IMR-90 (cell line): Measurements from ENCODE around the gene CARF. TPM values are rescaled to one million over a fixed set of nuclear protein-coding genes. Genes with fewer than 3 reads are reported as not detected.

Source experiments
- ATAC-seq: fragments of 200-7000 bp; cut with Tn5 transposase; 2 replicates; pipeline ENCODE4 v1.9.1; 2020; ENCODE audit warnings: low read depth, mild to moderate bottlenecking, moderate library complexity
- BruUV-seq: library from RNA; stranded (reverse); fragments of 400-500 nt; replicated peaks from 2 replicates; lab custom pipeline; 2021; lab: Mats Ljungman, UMichigan
- CTCF ChIA-PET: fragments of 300-600 bp; formaldehyde crosslinking; extraction: SDS; loops from one replicate; lab custom pipeline; 2021; ENCODE audit warnings: antibody characterized with exemption; lab: Yijun Ruan, JAX
- POLR2A ChIA-PET: fragments of 300-600 bp; sonication (Branson Sonifier 250); formaldehyde crosslinking; loops from one replicate; lab custom pipeline; 2022; ENCODE audit warnings: antibody characterized with exemption; ENCODE audit not compliant: unreplicated experiment; lab: Charles Lee
- DNase-seq: peaks from one replicate; pipeline ENCODE4 v3.0.0; 2013
- H2AFZ ChIP-seq: replicated peaks from 2 replicates; pipeline ENCODE3; 2013; ENCODE audit warnings: low read length, mild to moderate bottlenecking; ENCODE audit not compliant: poor library complexity
- H2AK5ac ChIP-seq: 2 replicates; pipeline ENCODE4 v1.6.1; 2013; ENCODE audit warnings: low read depth, low read length, inconsistent platforms
- H2AK9ac ChIP-seq: replicated peaks from 2 replicates; pipeline ENCODE3; 2013; ENCODE audit warnings: mild to moderate bottlenecking, low read depth, low read length, moderate library complexity; ENCODE audit not compliant: poor library complexity
- H2BK120ac ChIP-seq: 2 replicates; pipeline ENCODE4 v1.6.1; 2013; ENCODE audit warnings: low read depth, low read length, inconsistent platforms
- H2BK15ac ChIP-seq: 3 replicates; pipeline ENCODE4 v1.6.1; 2013; ENCODE audit warnings: low read depth, low read length, inconsistent platforms
- H2BK20ac ChIP-seq: 2 replicates; pipeline ENCODE4 v1.6.1; 2013; ENCODE audit warnings: low read depth, mild to moderate bottlenecking, inconsistent platforms, low read length, moderate library complexity
- H2BK5ac ChIP-seq: 2 replicates; pipeline ENCODE4 v1.6.1; 2013; ENCODE audit warnings: mild to moderate bottlenecking, low read depth, low read length, inconsistent platforms; ENCODE audit not compliant: poor library complexity, severe bottlenecking
- H3K14ac ChIP-seq: replicated peaks from 2 replicates; pipeline ENCODE4 v1.6.1; 2013; ENCODE audit warnings: low read depth, low read length, inconsistent platforms
- H3K18ac ChIP-seq: 2 replicates; pipeline ENCODE4 v1.6.1; 2013; ENCODE audit warnings: low read depth, low read length, control low read depth
- H3K23ac ChIP-seq: 2 replicates; pipeline ENCODE4 v1.6.1; 2013; ENCODE audit warnings: low read depth, low read length, inconsistent platforms
- H3K27ac ChIP-seq: 2 replicates; pipeline ENCODE4 v1.5.1; 2013; ENCODE audit warnings: mild to moderate bottlenecking, control low read depth, low read length; ENCODE audit not compliant: insufficient read depth
- H3K27me3 ChIP-seq: 2 replicates; pipeline ENCODE4 v1.6.1; 2013; ENCODE audit warnings: low read length; ENCODE audit not compliant: control insufficient read depth, insufficient read depth
- H3K36me3 ChIP-seq: 2 replicates; pipeline ENCODE4 v1.6.1; 2013; ENCODE audit warnings: low read length, mixed read lengths; ENCODE audit not compliant: control insufficient read depth, insufficient read depth
- H3K4ac ChIP-seq: 2 replicates; pipeline ENCODE4 v1.6.1; 2013; ENCODE audit warnings: low read depth, low read length, inconsistent platforms
- H3K4me1 ChIP-seq: 2 replicates; pipeline ENCODE4 v1.6.1; 2013; ENCODE audit warnings: low read length, mixed read lengths; ENCODE audit not compliant: control insufficient read depth, insufficient read depth
- H3K4me2 ChIP-seq: 2 replicates; pipeline ENCODE4 v1.6.1; 2013; ENCODE audit warnings: low read depth, mild to moderate bottlenecking, control low read depth, low read length, moderate library complexity
- H3K4me3 ChIP-seq: 2 replicates; pipeline ENCODE4 v1.5.1; 2013; ENCODE audit warnings: low read depth, mild to moderate bottlenecking, control low read depth, low read length, moderate library complexity; ENCODE audit not compliant: insufficient read depth
- H3K56ac ChIP-seq: 2 replicates; pipeline ENCODE4 v1.6.1; 2013; ENCODE audit warnings: low read length, inconsistent platforms; ENCODE audit not compliant: insufficient read depth; ENCODE audit errors: extremely low read depth
- H3K79me1 ChIP-seq, 2 experiments: 2 replicates each; pipeline ENCODE4 v1.6.1; 2013; ENCODE audit warnings: low read length in 2 of 2, inconsistent platforms in 1 of 2, low read depth in 1 of 2
- H3K9ac ChIP-seq: 2 replicates; pipeline ENCODE4 v1.6.1; 2013; ENCODE audit warnings: low read depth, low read length, control low read depth
- H3K9me1 ChIP-seq: 2 replicates; pipeline ENCODE4 v1.6.1; 2013; ENCODE audit warnings: low read length, inconsistent platforms; ENCODE audit not compliant: insufficient read depth
- H3K9me3 ChIP-seq: 2 replicates; pipeline ENCODE4 v1.6.1; 2013; ENCODE audit warnings: low read length; ENCODE audit not compliant: control insufficient read depth, insufficient read depth
- H4K20me1 ChIP-seq: 2 replicates; pipeline ENCODE4 v1.6.1; 2013; ENCODE audit warnings: low read length, inconsistent platforms; ENCODE audit not compliant: insufficient read depth
- H4K5ac ChIP-seq: 2 replicates; pipeline ENCODE4 v1.6.1; 2013; ENCODE audit warnings: mild to moderate bottlenecking, low read depth, low read length, control low read depth
- H4K8ac ChIP-seq, 2 experiments: 2 replicates each; pipeline ENCODE4 v1.6.1; 2013; ENCODE audit warnings: low read depth in 2 of 2, low read length in 2 of 2, control low read depth in 1 of 2, inconsistent platforms in 1 of 2
- H4K91ac ChIP-seq: 2 replicates; pipeline ENCODE4 v1.6.1; 2013; ENCODE audit warnings: low read depth, low read length, inconsistent platforms; ENCODE audit not compliant: insufficient read depth
- FOS ChIP-seq: fragments of 150-350 bp; IDR thresholded peaks from 2 replicates; pipeline ENCODE4 v1.6.1; 2016; ENCODE audit warnings: low read depth, low read length
- RAD21 ChIP-seq: IDR thresholded peaks from 2 replicates; pipeline ENCODE4 v1.6.1; 2012; ENCODE audit warnings: low read length, improper control_type of control experiment
- RCOR1 ChIP-seq: IDR thresholded peaks from 2 replicates; pipeline ENCODE4 v1.6.1; 2012; ENCODE audit warnings: mild to moderate bottlenecking, low read length, improper control_type of control experiment; ENCODE audit not compliant: insufficient replicate concordance
- SMC3 ChIP-seq: fragments of 150-350 bp; IDR thresholded peaks from 2 replicates; pipeline ENCODE4 v1.6.1; 2016; ENCODE audit warnings: low read depth, mild to moderate bottlenecking, antibody characterized with exemption, low read length, moderate library complexity
- WGBS, 2 experiments: methylation state at CpG; one replicate each; pipeline versions ENCODE4 v1.1.5 to v1.1.7; 2013; ENCODE audit warnings: missing lambda C conversion rate in 2 of 2; ENCODE audit not compliant: insufficient read length in 1 of 2; ENCODE audit errors: extremely low coverage in 2 of 2; 5-methylcytosine and 5-hydroxymethylcytosine counted together
- dilution Hi-C: fragments of 300-500 bp; cut with HindIII; formaldehyde crosslinking; loops from one replicate; pipeline ENCODE4 v1.14.3; 2018; ENCODE audit warnings: low sequenced_read_pairs; ENCODE audit not compliant: unreplicated experiment
- in situ Hi-C: fragments of 300-500 bp; cut with MboI; formaldehyde crosslinking; loops from 3 replicates; pipeline ENCODE4 v1.14.3; 2019; ENCODE audit warnings: low sequenced_read_pairs, inconsistent platforms, mixed read lengths
- intact Hi-C: fragments of 100-400 bp; cut with micrococcal nuclease; formaldehyde crosslinking; loops from 2 replicates; pipeline ENCODE4 v1.10.0; 2022
- polyA plus RNA-seq, 3 experiments: library from polyadenylated mRNA; depleted of rRNA; stranded (reverse); fragments of >200 nt; gene quantifications; 2 replicates each; pipeline ENCODE4 v1.2.3, GENCODE V29; 2012; ENCODE audit warnings: low replicate concordance in 1 of 3
- total RNA-seq: library from RNA; depleted of rRNA; stranded (reverse); fragments of >200 nt; gene quantifications from 2 replicates; pipeline ENCODE4 v1.2.3, GENCODE V29; 2012
- TF ChIP-seq, protein P1 (sequence below): conservative IDR thresholded peaks from 2 replicates; pipeline ENCODE4 v1.5.1; 2012; ENCODE audit warnings: mild to moderate bottlenecking, low read depth, low read length, improper control_type of control experiment

The CARF gene
- total and polyA plus RNA-seq, 2 of the 4 experiments (the other 2 are of a cell fraction), result 2.4 to 5.6 TPM

DNA sequence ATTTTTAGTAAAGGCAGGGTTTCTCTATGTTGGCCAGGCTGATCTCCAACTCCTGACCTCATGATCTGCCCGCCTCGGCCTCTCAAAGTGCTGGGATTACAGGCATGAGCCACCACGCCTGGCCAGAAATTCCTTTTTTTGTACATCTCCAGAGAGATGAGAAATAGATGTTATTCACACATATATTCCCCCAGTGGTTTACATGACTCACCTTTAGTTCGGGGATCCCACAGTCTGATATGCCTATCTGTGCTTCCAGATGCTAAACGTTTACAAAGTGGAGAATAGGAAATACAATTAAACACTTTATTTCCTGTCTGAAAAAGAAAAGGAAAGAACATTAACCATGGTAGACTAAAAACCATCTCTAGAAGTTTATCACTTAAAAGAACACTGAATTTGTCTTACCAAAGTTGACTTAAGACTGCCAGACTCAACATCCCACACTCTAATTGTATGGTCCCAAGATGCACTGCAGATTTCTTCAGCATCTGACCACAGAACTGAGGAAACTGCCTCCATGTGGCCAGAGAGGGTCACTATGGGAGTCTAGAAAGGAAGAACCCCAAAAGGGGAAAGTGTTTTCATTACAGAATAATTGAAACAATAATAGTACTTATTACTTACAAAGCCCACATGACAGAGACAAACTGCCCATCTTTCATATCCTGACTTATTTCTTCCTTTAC, 27.9 kb upstream of the CARF start:
- no peak overlapping the region for H3K4me2 ChIP-seq
- in situ Hi-C loops, result no loop called here

More for the DNA sequence above, 27.9 kb upstream of the CARF start:
- H3K18ac ChIP-seq, result no peak overlapping the region
- H4K8ac ChIP-seq, result no peak overlapping the region
- no peak overlapping the region for H2AFZ ChIP-seq
- H3K27ac ChIP-seq, result no peak overlapping the region
- intact Hi-C loops (no loop called here), dilution Hi-C loops (no loop called here)
- H3K9me3 ChIP-seq, result no peaks in the 10 kb centered on the region
- no peaks in the 10 kb centered on the region for H3K4me1 ChIP-seq
- H3K56ac ChIP-seq, result no peak overlapping the region
- no peak overlapping the region for H3K23ac ChIP-seq
- no CpG with 5 or more reads among the region's 5 CpGs for WGBS, 2 experiments
- H2BK120ac ChIP-seq, result no peak overlapping the region
- H2AK5ac ChIP-seq, result no peak overlapping the region
- ATAC-seq, result peak; percentile 78
- H2BK20ac ChIP-seq, result no peak overlapping the region
- H3K9ac ChIP-seq, result no peak overlapping the region
- no peaks in the 10 kb centered on the region for H3K9me1 ChIP-seq
- ChIA-PET POLR2A (no interaction called here), CTCF (interaction anchor here (0.6 kb wide), 2 partner anchors 310 to 612 kb away, joined by 3 read pairs; no protein-coding TSS in a partner anchor)
- H2AK9ac ChIP-seq, result no peak overlapping the region
- no peaks in the 10 kb centered on the region for H3K79me1 ChIP-seq
- H2BK15ac ChIP-seq, result no peak overlapping the region
- no peak overlapping the region for H3K4ac ChIP-seq
- TF ChIP-seq SMC3 (peak; percentile 40; the same call in 1 of the 2 replicates), RAD21 (peak; percentile 24; the same call in 1 of the 2 replicates), FOS (peak; percentile 35; the same call in 1 of the 2 replicates), RCOR1 (no peak)
- TF ChIP-seq, protein P1, sequence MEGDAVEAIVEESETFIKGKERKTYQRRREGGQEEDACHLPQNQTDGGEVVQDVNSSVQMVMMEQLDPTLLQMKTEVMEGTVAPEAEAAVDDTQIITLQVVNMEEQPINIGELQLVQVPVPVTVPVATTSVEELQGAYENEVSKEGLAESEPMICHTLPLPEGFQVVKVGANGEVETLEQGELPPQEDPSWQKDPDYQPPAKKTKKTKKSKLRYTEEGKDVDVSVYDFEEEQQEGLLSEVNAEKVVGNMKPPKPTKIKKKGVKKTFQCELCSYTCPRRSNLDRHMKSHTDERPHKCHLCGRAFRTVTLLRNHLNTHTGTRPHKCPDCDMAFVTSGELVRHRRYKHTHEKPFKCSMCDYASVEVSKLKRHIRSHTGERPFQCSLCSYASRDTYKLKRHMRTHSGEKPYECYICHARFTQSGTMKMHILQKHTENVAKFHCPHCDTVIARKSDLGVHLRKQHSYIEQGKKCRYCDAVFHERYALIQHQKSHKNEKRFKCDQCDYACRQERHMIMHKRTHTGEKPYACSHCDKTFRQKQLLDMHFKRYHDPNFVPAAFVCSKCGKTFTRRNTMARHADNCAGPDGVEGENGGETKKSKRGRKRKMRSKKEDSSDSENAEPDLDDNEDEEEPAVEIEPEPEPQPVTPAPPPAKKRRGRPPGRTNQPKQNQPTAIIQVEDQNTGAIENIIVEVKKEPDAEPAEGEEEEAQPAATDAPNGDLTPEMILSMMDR, result peak; percentile 36
- H3K36me3 ChIP-seq, result peaks cover 13% of the 10 kb centered on the region
- H3K14ac ChIP-seq, result no peak overlapping the region
- BruUV-seq, result no TSS peak
- peak; percentile 85 for DNase-seq
- H4K91ac ChIP-seq, result no peak overlapping the region
- H3K27me3 ChIP-seq, result no peaks in the 10 kb centered on the region
- no peaks in the 10 kb centered on the region for H4K20me1 ChIP-seq
- H3K4me3 ChIP-seq, result no peak overlapping the region
- no peak overlapping the region for H2BK5ac ChIP-seq
- no peak overlapping the region for H4K5ac ChIP-seq
